GM18511 (cell line): ENCODE results near the gene TMEM250.
"Not testable (repeated sequence)": the region's sequence is repeated elsewhere in the genome, so short reads cannot be mapped to it uniquely, and the experiment has no call there.

ENCODE experiments used
- ATAC-seq: cut with Tn5 transposase; IDR thresholded peaks from one replicate; pipeline ENCODE4 v1.9.1; 2021; ENCODE audit warnings: mild to moderate bottlenecking, moderate library complexity; ENCODE audit not compliant: unreplicated experiment

The TMEM250 gene

GRCh38 chr9:136114610-136115009, 4.1 kb downstream of the TMEM250 start:
- no peak for ATAC-seq

GRCh38 chr9:136112541-136112940, 6.1 kb downstream of the TMEM250 start:
- ATAC-seq = no peak

GRCh38 chr9:136111910-136112309, 6.8 kb downstream of the TMEM250 start:
- ATAC-seq = no peak

GRCh38 chr9:136111190-136111589, 7.5 kb downstream of the TMEM250 start:
- no peak for ATAC-seq

GRCh38 chr9:136110082-136111061, 8.3 kb downstream of the TMEM250 start:
- ATAC-seq = no peak

GRCh38 chr9:136109351-136110081, 9.2 kb downstream of the TMEM250 start:
- ATAC-seq = peak; percentile 80

GRCh38 chr9:136108648-136109266, 9.9 kb downstream of the TMEM250 start:
- no peak for ATAC-seq

GRCh38 chr9:136107953-136108647, 10.6 kb downstream of the TMEM250 start:
- ATAC-seq = no peak

- no peak for ATAC-seq
These were observed 11.3 kb downstream of the TMEM250 start for GRCh38 chr9:136107155-136107952.

- ATAC-seq = no peak
These were observed 13.1 kb downstream of the TMEM250 start for GRCh38 chr9:136105398-136106135.

GRCh38 chr9:136104916-136105315, 13.8 kb downstream of the TMEM250 start:
- no peak for ATAC-seq

- no peak for ATAC-seq
These were observed 14.2 kb downstream of the TMEM250 start for GRCh38 chr9:136104488-136104800.

GRCh38 chr9:136103651-136104487, 14.8 kb downstream of the TMEM250 start:
- ATAC-seq = no peak

GRCh38 chr9:136101615-136102074, 17.0 kb downstream of the TMEM250 start:
- ATAC-seq = not testable (repeated sequence)

- ATAC-seq = no peak
These were observed 17.7 kb downstream of the TMEM250 start for GRCh38 chr9:136100700-136101614.

GRCh38 chr9:136099542-136099941, 19.1 kb downstream of the TMEM250 start:
- ATAC-seq = no peak

- no peak for ATAC-seq
These were observed 19.8 kb downstream of the TMEM250 start for GRCh38 chr9:136098844-136099243.
